Lung (tissue), 12 donors: Measurements from ENCODE around the gene GPX3. TPM values are rescaled to one million over a fixed set of nuclear protein-coding genes. Genes with fewer than 3 reads are reported as not detected.

ENCODE experiments used
- ATAC-seq: fragments of 200-7000 bp; cut with Tn5 transposase; one replicate; pipeline ENCODE4 v1.9.1; 2020; ENCODE audit warnings: moderate number of reproducible peaks; ENCODE audit not compliant: insufficient read depth, low FRiP score
- DNase-seq, 3 donors: peaks; one replicate each; pipeline ENCODE4 v3.0.0-alpha.2; 2013 to 2017
- H3K27ac ChIP-seq, 2 donors: one replicate each; pipeline ENCODE4 v1.5.1; 2013; ENCODE audit warnings: mild to moderate bottlenecking in 2 of 2, moderate library complexity in 2 of 2, control low read depth in 1 of 2, inconsistent platforms in 1 of 2, low read depth in 1 of 2, low read length in 1 of 2
- H3K27me3 ChIP-seq, 3 donors: one replicate each; pipeline ENCODE4 v1.5.1; 2013; ENCODE audit warnings: low read length in 2 of 3; ENCODE audit not compliant: control insufficient read depth in 3 of 3, insufficient read depth in 3 of 3
- H3K36me3 ChIP-seq, 4 donors: one replicate each; pipeline ENCODE4 v1.5.1; 2013; ENCODE audit warnings: low read length in 4 of 4, mild to moderate bottlenecking in 1 of 4, moderate library complexity in 1 of 4; ENCODE audit not compliant: control insufficient read depth in 4 of 4, insufficient read depth in 4 of 4
- H3K4me1 ChIP-seq, 5 donors: one replicate each; pipeline ENCODE4 v1.5.1; 2013; ENCODE audit warnings: low read length in 5 of 5, mild to moderate bottlenecking in 2 of 5, moderate library complexity in 1 of 5; ENCODE audit not compliant: control insufficient read depth in 5 of 5, insufficient read depth in 5 of 5
- H3K4me3 ChIP-seq: one replicate; pipeline ENCODE4 v1.5.1; 2013; ENCODE audit warnings: mild to moderate bottlenecking, control low read depth, moderate library complexity
- H3K9ac ChIP-seq, 2 donors: one replicate each; pipeline ENCODE4 v1.5.1; 2013; ENCODE audit warnings: low read length in 2 of 2, control low read depth in 1 of 2; ENCODE audit not compliant: insufficient read depth in 1 of 2
- H3K9me3 ChIP-seq, 4 donors: one replicate each; pipeline ENCODE4 v1.5.1; 2013; ENCODE audit warnings: low read length in 3 of 4, mild to moderate bottlenecking in 1 of 4, moderate library complexity in 1 of 4; ENCODE audit not compliant: control insufficient read depth in 4 of 4, insufficient read depth in 3 of 4
- CTCF ChIP-seq: IDR thresholded peaks from 2 replicates; pipeline ENCODE4 v1.5.1; 2012; ENCODE audit warnings: mild to moderate bottlenecking; ENCODE audit errors: control extremely low read depth, extremely low read depth
- WGBS, 2 donors: extraction: QIAGEN DNeasy Blood & Tissue Kit; methylation state at CpG; one replicate each; pipeline ENCODE4 v1.1.7; 2013; 5-methylcytosine and 5-hydroxymethylcytosine counted together
- polyA plus RNA-seq, 2 donors: library from polyadenylated mRNA; stranded (reverse); fragments of 200-250 nt; gene quantifications; one replicate each; pipeline ENCODE4 v1.2.1, GENCODE V29; 2013
- total RNA-seq, 2 donors: library from RNA; depleted of rRNA in 1 of 2; stranded (reverse); fragments of >200 nt in 1 of 2; gene quantifications; one replicate each; pipeline ENCODE4 v1.2.1, GENCODE V29; 2014 to 2021
- donor health status: control.
- donor health status: control.
- donor health status: Bipolar disorder and iron deficiency.
- donor health status: healthy.
- donor health status: DM: yes; HTN: yes; CAD: no.

The GPX3 gene
- total and polyA plus RNA-seq, 4 donors = 99.0 to 1,457 (median 826) TPM

GRCh38 chr5:151028717-151029116, 8.3 kb downstream of the GPX3 start:
- Histone ChIP-seq H3K27me3 (no peaks in the 10 kb centered on the region), H3K9ac (no peak overlapping the region), H3K4me1 (peaks cover 9 to 31% (median 21%) of the 10 kb centered on the region in 5 donors), H3K9me3 (peaks cover 0 to 2% (median 0%) of the 10 kb centered on the region in 4 donors), H3K4me3 (no peak overlapping the region), H3K36me3 (peaks cover 11 to 60% (median 20%) of the 10 kb centered on the region in 4 donors), H3K27ac (peak overlapping the region in 1 of 2 donors; percentile 18)
- ATAC-seq (no peak), DNase-seq (no peak)
- no peak for TF ChIP-seq CTCF
- 89 to 97% methylated on average over 8 of the region's 8 CpGs for WGBS, 2 donors

- ATAC-seq (no peak), DNase-seq (no peak)
- Histone ChIP-seq H3K27me3 (no peaks in the 10 kb centered on the region), H3K4me3 (no peak overlapping the region), H3K9ac (peak overlapping the region in 1 of 2 donors; percentile 46), H3K36me3 (peaks cover 11 to 66% (median 27%) of the 10 kb centered on the region in 4 donors), H3K27ac (peak overlapping the region; percentile 37 to 62), H3K4me1 (peaks cover 9 to 24% (median 21%) of the 10 kb centered on the region in 5 donors), H3K9me3 (peaks cover 0 to 2% (median 0%) of the 10 kb centered on the region in 4 donors)
- 89 to 91% methylated on average over 9 of the region's 9 CpGs for WGBS, 2 donors
- no peak for TF ChIP-seq CTCF
Observed at GRCh38 chr5:151029179-151030055, 9.0 kb downstream of the GPX3 start.

GRCh38 chr5:151030056-151030336, 9.6 kb downstream of the GPX3 start:
- peak overlapping the region in 1 of 2 donors; percentile 46 for H3K9ac ChIP-seq
- WGBS, 2 donors = 86 to 91% methylated on average over 5 of the region's 5 CpGs
- no peak overlapping the region for H3K4me3 ChIP-seq
- H3K4me1 ChIP-seq = peaks cover 9 to 21% (median 20%) of the 10 kb centered on the region in 5 donors
- peaks cover 11 to 71% (median 29%) of the 10 kb centered on the region in 4 donors for H3K36me3 ChIP-seq
- no peak for TF ChIP-seq CTCF
- DNase-seq (no peak), ATAC-seq (no peak)
- no peaks in the 10 kb centered on the region for H3K27me3 ChIP-seq
- peaks cover 0 to 2% (median 0%) of the 10 kb centered on the region in 4 donors for H3K9me3 ChIP-seq
- H3K27ac ChIP-seq = peak overlapping the region; percentile 37 to 62
